ENCODE results near the gene CMTR1.

- TF ChIP-seq PKNOX1 (IDR thresholded peaks at IDR 0.05) (no peak), EZH2 (IDR thresholded peaks at IDR 0.05; ENCODE audit: borderline replicate concordance, control insufficient read depth, low read depth, low read length) (no peak), RBBP5 (conservative IDR thresholded peaks at IDR 0.05) (no peak), SIN3A (IDR thresholded peaks at IDR 0.05; ENCODE audit: low read depth, low read length) (no peak), POU2F2 (IDR thresholded peaks at IDR 0.05; ENCODE audit: borderline replicate concordance, low read depth, low read length) (no peak), NFIC (IDR thresholded peaks at IDR 0.05; ENCODE audit: low read depth, low read length) (no peak), ATF2 (IDR thresholded peaks at IDR 0.05; ENCODE audit: low read length) (no peak), FOXM1 (IDR thresholded peaks at IDR 0.05; ENCODE audit: low read depth, low read length) (no peak), KAT2A (conservative IDR thresholded peaks at IDR 0.05; ENCODE audit: control insufficient read depth, low read depth, low read length) (no peak), POLR2A (IDR thresholded peaks at IDR 0.05; ENCODE audit: low read depth, low read length) (no peak), MXI1 (IDR thresholded peaks at IDR 0.05; ENCODE audit: low read depth, low read length) (no peak), POLR2AphosphoS5 (IDR thresholded peaks at IDR 0.05; ENCODE audit: low read length) (no peak)
- TF ChIP-seq, protein P1, sequence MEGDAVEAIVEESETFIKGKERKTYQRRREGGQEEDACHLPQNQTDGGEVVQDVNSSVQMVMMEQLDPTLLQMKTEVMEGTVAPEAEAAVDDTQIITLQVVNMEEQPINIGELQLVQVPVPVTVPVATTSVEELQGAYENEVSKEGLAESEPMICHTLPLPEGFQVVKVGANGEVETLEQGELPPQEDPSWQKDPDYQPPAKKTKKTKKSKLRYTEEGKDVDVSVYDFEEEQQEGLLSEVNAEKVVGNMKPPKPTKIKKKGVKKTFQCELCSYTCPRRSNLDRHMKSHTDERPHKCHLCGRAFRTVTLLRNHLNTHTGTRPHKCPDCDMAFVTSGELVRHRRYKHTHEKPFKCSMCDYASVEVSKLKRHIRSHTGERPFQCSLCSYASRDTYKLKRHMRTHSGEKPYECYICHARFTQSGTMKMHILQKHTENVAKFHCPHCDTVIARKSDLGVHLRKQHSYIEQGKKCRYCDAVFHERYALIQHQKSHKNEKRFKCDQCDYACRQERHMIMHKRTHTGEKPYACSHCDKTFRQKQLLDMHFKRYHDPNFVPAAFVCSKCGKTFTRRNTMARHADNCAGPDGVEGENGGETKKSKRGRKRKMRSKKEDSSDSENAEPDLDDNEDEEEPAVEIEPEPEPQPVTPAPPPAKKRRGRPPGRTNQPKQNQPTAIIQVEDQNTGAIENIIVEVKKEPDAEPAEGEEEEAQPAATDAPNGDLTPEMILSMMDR (IDR thresholded peaks at IDR 0.05 in 2 of 3, conservative IDR thresholded peaks at IDR 0.05 in 1 of 3; ENCODE audit: control insufficient read depth in 2 of 3, extremely low read depth in 1 of 3, insufficient read depth in 1 of 3, low read depth in 3 of 3, low read length in 3 of 3): no peak
These were observed 36.3 kb upstream of the CMTR1 start for GRCh38 chr6:37396571-37397180.

All from GM12878 (cell line).